Measurements from ENCODE around the gene GRM5.

The GRM5 gene

DNA sequence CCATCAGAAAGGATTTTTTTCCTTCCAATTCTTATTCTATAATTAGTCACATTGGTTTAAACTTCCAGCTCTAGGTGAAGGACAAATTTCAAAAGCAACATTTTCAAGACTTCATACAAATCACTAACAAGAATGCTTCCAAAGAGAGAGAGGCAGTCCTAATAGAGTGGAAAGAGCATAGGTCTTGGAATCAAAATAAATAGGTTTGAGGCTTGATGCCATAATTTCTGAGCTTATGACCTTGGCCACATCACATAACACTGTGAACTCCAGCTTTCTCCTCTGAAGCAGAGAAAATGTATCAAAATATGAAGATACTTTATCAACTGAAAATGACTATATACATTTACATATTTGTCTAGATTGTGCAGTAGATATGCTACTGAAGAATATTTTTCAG lies 246.8 kb downstream of the GRM5 start:
- CTCF ChIA-PET: no interaction called here
- TF ChIP-seq, protein P1, sequence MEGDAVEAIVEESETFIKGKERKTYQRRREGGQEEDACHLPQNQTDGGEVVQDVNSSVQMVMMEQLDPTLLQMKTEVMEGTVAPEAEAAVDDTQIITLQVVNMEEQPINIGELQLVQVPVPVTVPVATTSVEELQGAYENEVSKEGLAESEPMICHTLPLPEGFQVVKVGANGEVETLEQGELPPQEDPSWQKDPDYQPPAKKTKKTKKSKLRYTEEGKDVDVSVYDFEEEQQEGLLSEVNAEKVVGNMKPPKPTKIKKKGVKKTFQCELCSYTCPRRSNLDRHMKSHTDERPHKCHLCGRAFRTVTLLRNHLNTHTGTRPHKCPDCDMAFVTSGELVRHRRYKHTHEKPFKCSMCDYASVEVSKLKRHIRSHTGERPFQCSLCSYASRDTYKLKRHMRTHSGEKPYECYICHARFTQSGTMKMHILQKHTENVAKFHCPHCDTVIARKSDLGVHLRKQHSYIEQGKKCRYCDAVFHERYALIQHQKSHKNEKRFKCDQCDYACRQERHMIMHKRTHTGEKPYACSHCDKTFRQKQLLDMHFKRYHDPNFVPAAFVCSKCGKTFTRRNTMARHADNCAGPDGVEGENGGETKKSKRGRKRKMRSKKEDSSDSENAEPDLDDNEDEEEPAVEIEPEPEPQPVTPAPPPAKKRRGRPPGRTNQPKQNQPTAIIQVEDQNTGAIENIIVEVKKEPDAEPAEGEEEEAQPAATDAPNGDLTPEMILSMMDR (IDR thresholded peaks at IDR 0.05; ENCODE audit: insufficient read depth, low read length, missing control alignments): no peak
- no peak for DNase-seq (ENCODE audit: low read depth, low spot score)
- POLR2A ChIA-PET: no interaction called here
- no peak overlapping the region for H3K4me3 ChIP-seq (ENCODE audit: low read depth, low read length)

DNA sequence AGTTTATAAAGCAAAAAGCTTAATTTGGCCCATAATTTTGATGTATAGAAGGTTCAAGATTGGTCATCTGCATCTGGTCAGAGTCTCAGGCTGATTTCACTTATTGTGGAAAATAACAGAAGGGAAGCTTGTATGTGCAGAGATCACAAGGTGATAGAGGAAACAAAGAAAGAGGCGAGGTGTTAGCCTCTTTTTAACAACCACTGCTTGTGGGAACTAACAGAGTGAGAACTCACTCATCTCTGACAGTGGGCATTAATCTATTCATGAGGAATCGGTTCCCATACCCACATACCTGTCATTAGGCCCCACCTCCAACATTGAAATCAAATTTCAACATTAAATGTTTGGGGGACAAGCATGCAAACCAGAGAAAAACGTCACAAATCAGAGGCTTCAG lies 250.3 kb downstream of the GRM5 start:
- POLR2A ChIA-PET: no interaction called here
- TF ChIP-seq, protein P1 (IDR thresholded peaks at IDR 0.05; ENCODE audit: insufficient read depth, low read length, missing control alignments): no peak
- no peak for DNase-seq (ENCODE audit: low read depth, low spot score)
- CTCF ChIA-PET: no interaction called here
- H3K4me3 ChIP-seq (ENCODE audit: low read depth, low read length): no peak overlapping the region

GRCh38 chr11:88814076-88814475 lies 251.7 kb downstream of the GRM5 start:
- ChIA-PET POLR2A (no interaction called here), CTCF (no interaction called here)
- no peak overlapping the region for H3K4me3 ChIP-seq (ENCODE audit: low read depth, low read length)
- TF ChIP-seq, protein P1 (IDR thresholded peaks at IDR 0.05; ENCODE audit: insufficient read depth, low read length, missing control alignments): no peak
- DNase-seq (ENCODE audit: low read depth, low spot score): no peak

DNA sequence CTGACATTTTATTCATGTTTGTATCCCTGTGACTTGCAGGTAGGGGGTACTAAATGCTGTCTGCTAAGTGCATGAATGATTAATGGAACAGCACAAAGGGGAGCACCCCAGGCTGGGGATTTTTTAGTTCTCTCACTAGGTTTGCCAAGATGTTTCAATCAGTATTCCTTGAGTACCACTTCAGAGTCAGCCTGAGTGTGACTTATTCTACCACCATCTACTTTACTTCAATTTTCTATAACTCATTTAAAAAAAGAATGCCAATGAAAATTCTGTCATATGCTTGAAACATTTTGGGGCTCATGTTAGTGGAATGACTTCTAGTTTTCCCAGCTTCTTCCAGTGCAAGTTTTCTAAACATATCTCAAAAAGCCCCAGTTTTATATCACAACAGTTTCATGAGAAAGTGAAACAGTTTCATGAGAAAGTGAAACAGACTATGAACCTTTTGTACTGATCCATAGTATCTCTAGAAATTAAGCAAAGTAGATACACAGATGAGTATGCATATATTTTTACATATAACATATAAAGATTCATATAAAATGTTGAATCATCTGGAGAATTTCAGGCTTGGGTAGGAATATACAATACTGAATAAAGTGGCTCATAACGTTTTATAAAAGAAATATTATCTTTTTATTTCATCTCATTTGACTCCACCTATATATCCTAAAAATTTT lies 252.4 kb downstream of the GRM5 start:
- TF ChIP-seq, protein P1 (IDR thresholded peaks at IDR 0.05; ENCODE audit: insufficient read depth, low read length, missing control alignments): no peak
- ChIA-PET CTCF (no interaction called here), POLR2A (no interaction called here)
- no peak overlapping the region for H3K4me3 ChIP-seq (ENCODE audit: low read depth, low read length)
- no peak for DNase-seq (ENCODE audit: low read depth, low spot score)

GRCh38 chr11:88810420-88811097 lies 255.2 kb downstream of the GRM5 start:
- ChIA-PET CTCF (no interaction called here), POLR2A (no interaction called here)
- no peak for DNase-seq (ENCODE audit: low read depth, low spot score)
- TF ChIP-seq, protein P1 (IDR thresholded peaks at IDR 0.05; ENCODE audit: insufficient read depth, low read length, missing control alignments): no peak
- no peak overlapping the region for H3K4me3 ChIP-seq (ENCODE audit: low read depth, low read length)

GRCh38 chr11:88809126-88809525 lies 256.7 kb downstream of the GRM5 start:
- DNase-seq (ENCODE audit: low read depth, low spot score): no peak
- POLR2A ChIA-PET: no interaction called here
- H3K4me3 ChIP-seq (ENCODE audit: low read depth, low read length): no peak overlapping the region
- TF ChIP-seq, protein P1 (IDR thresholded peaks at IDR 0.05; ENCODE audit: insufficient read depth, low read length, missing control alignments): no peak
- CTCF ChIA-PET: no interaction called here

Data from AG04449 (cell line).